Stomach (tissue), 9 donors: ENCODE results near the gene AGBL4. TPM values are rescaled to one million over a fixed set of nuclear protein-coding genes. Genes with fewer than 3 reads are reported as not detected.

Experiments used
- DNase-seq, 2 donors: peaks; one replicate each; pipeline versions ENCODE4 v3.0.0 to v3.0.0-alpha.2; 2013 to 2019
- H3K27ac ChIP-seq, 5 donors: fragments of 200-600 bp in 4 of 5; sonication (generic) in 4 of 5; one replicate each; pipeline ENCODE4 v1.5.1; 2013 to 2019; ENCODE audit warnings: mild to moderate bottlenecking in 1 of 5, moderate library complexity in 1 of 5
- H3K27me3 ChIP-seq, 3 donors: fragments of 200-600 bp; sonication (generic); one replicate each; pipeline ENCODE4 v1.5.1; 2017 to 2019; ENCODE audit warnings: mixed run types in 1 of 3
- H3K36me3 ChIP-seq, 4 donors: fragments of 200-600 bp; sonication (generic); 1 replicate in 3 of 4; 2 replicates in 1 of 4; pipeline ENCODE4 v1.5.1; 2016 to 2019
- H3K4me1 ChIP-seq, 4 donors: fragments of 200-600 bp; sonication (generic); one replicate each; pipeline ENCODE4 v1.5.1; 2016 to 2019
- H3K4me3 ChIP-seq, 4 donors: fragments of 200-600 bp; sonication (generic) in 3 of 4; one replicate each; pipeline ENCODE4 v1.5.1; 2016 to 2019; ENCODE audit warnings: mild to moderate bottlenecking in 1 of 4
- H3K9me3 ChIP-seq, 4 donors: fragments of 200-600 bp; sonication (generic); one replicate each; pipeline ENCODE4 v1.5.1; 2016 to 2019
- EP300 ChIP-seq: sonication (generic); formaldehyde crosslinking; IDR thresholded peaks from one replicate; pipeline ENCODE4 v1.6.1; 2017; ENCODE audit warnings: antibody characterized with exemption
- POLR2A ChIP-seq, 4 donors: fragments of 450-650 bp; IDR thresholded peaks; one replicate each; pipeline ENCODE4 v1.6.1; 2016; ENCODE audit warnings: antibody characterized with exemption in 4 of 4, control low read depth in 2 of 4, mild to moderate bottlenecking in 1 of 4, moderate library complexity in 1 of 4
- POLR2AphosphoS5 ChIP-seq, 3 donors: sonication (generic); formaldehyde crosslinking; IDR thresholded peaks; one replicate each; pipeline ENCODE4 v1.6.1; 2016; ENCODE audit warnings: antibody characterized with exemption in 3 of 3
- WGBS, 5 donors: extraction: QIAGEN DNeasy Blood & Tissue Kit in 3 of 5; methylation state at CpG; one replicate each; pipeline versions ENCODE4 v1.1.5 to v1.1.7; 2013 to 2018; 5-methylcytosine and 5-hydroxymethylcytosine counted together
- intact Hi-C: fragments of 100-400 bp; cut with DNase I; formaldehyde crosslinking; loops from one replicate; pipeline ENCODE4 v1.15.1; 2023; ENCODE audit warnings: low total_unique reads
- polyA plus RNA-seq, 3 donors: library from polyadenylated mRNA; stranded (reverse); fragments of 200-250 nt; gene quantifications; one replicate each; pipeline ENCODE4 v1.2.3, GENCODE V29; 2013
- total RNA-seq, 5 donors: library from RNA; depleted of rRNA; stranded (reverse); fragments of >200 nt; gene quantifications; one replicate each; pipeline versions ENCODE4 v1.1.0 to v1.2.3, GENCODE V29; 2014 to 2016
- TF ChIP-seq, protein P1 (sequence below), 7 experiments: fragments of 450-650 bp in 4 of 7; fragments of 200-600 bp in 3 of 7; sonication (generic) in 3 of 7; IDR thresholded peaks; one replicate each; pipeline ENCODE4 v1.5.1; 2016 to 2019; ENCODE audit warnings: antibody characterized with exemption in 7 of 7, control low read depth in 2 of 7, mild to moderate bottlenecking in 1 of 7
- donor health status: healthy with polysubstance abuse.
- donor health status: Bipolar disorder and iron deficiency.
- donor health status: healthy.

The AGBL4 gene
- total and polyA plus RNA-seq, 8 donors, result 0.92 TPM; not detected in 7

GRCh38 chr1:48830715-48831114 lies 1193.0 kb downstream of the AGBL4 start:
- H3K9me3 ChIP-seq, result no peaks in the 10 kb centered on the region
- intact Hi-C loops, result no loop called here
- H3K36me3 ChIP-seq, result no peaks in the 10 kb centered on the region
- 41 to 85% (median 78%) methylated on average over 2 of the region's 2 CpGs for WGBS, 5 donors
- H3K4me1 ChIP-seq, result peaks cover 0 to 5% (median 2%) of the 10 kb centered on the region in 4 donors
- TF ChIP-seq POLR2A (IDR thresholded peaks at IDR 0.05) (no peak), EP300 (no peak), POLR2AphosphoS5 (IDR thresholded peaks at IDR 0.05) (no peak)
- TF ChIP-seq, protein P1, sequence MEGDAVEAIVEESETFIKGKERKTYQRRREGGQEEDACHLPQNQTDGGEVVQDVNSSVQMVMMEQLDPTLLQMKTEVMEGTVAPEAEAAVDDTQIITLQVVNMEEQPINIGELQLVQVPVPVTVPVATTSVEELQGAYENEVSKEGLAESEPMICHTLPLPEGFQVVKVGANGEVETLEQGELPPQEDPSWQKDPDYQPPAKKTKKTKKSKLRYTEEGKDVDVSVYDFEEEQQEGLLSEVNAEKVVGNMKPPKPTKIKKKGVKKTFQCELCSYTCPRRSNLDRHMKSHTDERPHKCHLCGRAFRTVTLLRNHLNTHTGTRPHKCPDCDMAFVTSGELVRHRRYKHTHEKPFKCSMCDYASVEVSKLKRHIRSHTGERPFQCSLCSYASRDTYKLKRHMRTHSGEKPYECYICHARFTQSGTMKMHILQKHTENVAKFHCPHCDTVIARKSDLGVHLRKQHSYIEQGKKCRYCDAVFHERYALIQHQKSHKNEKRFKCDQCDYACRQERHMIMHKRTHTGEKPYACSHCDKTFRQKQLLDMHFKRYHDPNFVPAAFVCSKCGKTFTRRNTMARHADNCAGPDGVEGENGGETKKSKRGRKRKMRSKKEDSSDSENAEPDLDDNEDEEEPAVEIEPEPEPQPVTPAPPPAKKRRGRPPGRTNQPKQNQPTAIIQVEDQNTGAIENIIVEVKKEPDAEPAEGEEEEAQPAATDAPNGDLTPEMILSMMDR (IDR thresholded peaks at IDR 0.05), result no peak
- H3K4me3 ChIP-seq, result no peak overlapping the region
- no peak overlapping the region for H3K27ac ChIP-seq
- no peaks in the 10 kb centered on the region for H3K27me3 ChIP-seq
- DNase-seq, result no peak

DNA sequence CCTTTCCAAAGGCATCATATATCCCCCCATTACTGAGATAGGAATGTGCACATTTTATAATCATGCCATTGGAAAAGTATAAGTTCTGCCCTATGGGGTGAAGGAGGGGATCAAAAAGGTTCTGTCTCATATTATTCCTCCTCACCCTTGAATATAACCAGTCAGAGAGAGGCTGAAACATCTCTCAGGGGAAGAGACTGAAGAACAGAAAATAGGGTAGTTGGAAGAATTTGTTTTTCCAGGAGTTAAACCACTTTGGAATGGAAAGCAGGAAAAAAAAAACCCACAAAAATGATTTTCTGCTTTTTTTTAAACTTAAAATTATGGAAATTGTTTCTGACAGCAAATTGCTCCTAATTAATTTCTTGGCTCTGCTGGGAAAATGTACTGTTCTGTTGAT lies 1194.3 kb downstream of the AGBL4 start:
- no peaks in the 10 kb centered on the region for H3K27me3 ChIP-seq
- no peak overlapping the region for H3K27ac ChIP-seq
- no peaks in the 10 kb centered on the region for H3K36me3 ChIP-seq
- no peak overlapping the region for H3K4me3 ChIP-seq
- H3K4me1 ChIP-seq, result peaks cover 0 to 5% (median 2%) of the 10 kb centered on the region in 4 donors
- no peak for DNase-seq
- no peaks in the 10 kb centered on the region for H3K9me3 ChIP-seq
- TF ChIP-seq EP300 (no peak), POLR2AphosphoS5 (IDR thresholded peaks at IDR 0.05) (no peak), POLR2A (IDR thresholded peaks at IDR 0.05) (no peak)
- TF ChIP-seq, protein P1 (IDR thresholded peaks at IDR 0.05), result no peak
- intact Hi-C loops, result no loop called here

DNA sequence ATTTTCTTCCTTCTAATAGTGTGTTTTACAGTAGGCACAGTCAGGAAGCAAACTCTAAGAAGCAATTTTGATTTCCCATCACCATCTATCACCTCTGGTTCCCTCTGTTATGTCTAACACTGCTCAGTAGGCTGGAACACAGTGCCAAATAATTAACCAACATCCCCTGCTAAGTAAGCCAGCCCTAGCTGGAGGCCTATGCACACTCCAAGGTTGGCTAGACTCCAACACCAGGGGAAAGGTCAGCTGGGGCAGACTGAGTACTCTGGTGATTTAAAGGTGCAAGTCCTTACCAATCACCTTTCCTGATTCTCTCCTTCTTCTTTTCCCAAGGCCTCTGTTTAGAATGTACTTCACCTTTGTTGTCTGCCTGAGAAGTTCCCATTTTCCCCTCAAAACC lies 1200.6 kb downstream of the AGBL4 start:
- peak; percentile 68 to 87 for DNase-seq
- H3K27ac ChIP-seq, result no peak overlapping the region
- H3K4me1 ChIP-seq, result peaks cover 0 to 9% (median 2%) of the 10 kb centered on the region in 4 donors
- no peaks in the 10 kb centered on the region for H3K9me3 ChIP-seq
- TF ChIP-seq, protein P1 (IDR thresholded peaks at IDR 0.05), result no peak
- no peak for TF ChIP-seq EP300
- no peak for TF ChIP-seq POLR2AphosphoS5 (IDR thresholded peaks at IDR 0.05)
- no peak for TF ChIP-seq POLR2A (IDR thresholded peaks at IDR 0.05)
- H3K4me3 ChIP-seq, result no peak overlapping the region
- H3K27me3 ChIP-seq, result no peaks in the 10 kb centered on the region
- no peaks in the 10 kb centered on the region for H3K36me3 ChIP-seq
- intact Hi-C loops, result no loop called here

GRCh38 chr1:48820491-48820890 lies 1203.3 kb downstream of the AGBL4 start:
- no peak for DNase-seq
- Histone ChIP-seq H3K36me3 (no peaks in the 10 kb centered on the region), H3K4me3 (no peak overlapping the region), H3K27ac (no peak overlapping the region), H3K27me3 (no peaks in the 10 kb centered on the region), H3K9me3 (no peaks in the 10 kb centered on the region), H3K4me1 (peaks cover 0 to 5% (median 0%) of the 10 kb centered on the region in 4 donors)
- 76 to 89% (median 80%) methylated on average over 3 of the region's 3 CpGs for WGBS, 5 donors
- intact Hi-C loops, result no loop called here
- TF ChIP-seq EP300 (no peak), POLR2A (IDR thresholded peaks at IDR 0.05) (no peak), POLR2AphosphoS5 (IDR thresholded peaks at IDR 0.05) (no peak)
- TF ChIP-seq, protein P1 (IDR thresholded peaks at IDR 0.05), result no peak
